ENCODE data around the gene FRMD3. TPM values are rescaled to one million over a fixed set of nuclear protein-coding genes. Genes with fewer than 3 reads are reported as not detected.

The FRMD3 gene
- total RNA-seq, 1 experiment from 2014 or later = 0.55 TPM

DNA sequence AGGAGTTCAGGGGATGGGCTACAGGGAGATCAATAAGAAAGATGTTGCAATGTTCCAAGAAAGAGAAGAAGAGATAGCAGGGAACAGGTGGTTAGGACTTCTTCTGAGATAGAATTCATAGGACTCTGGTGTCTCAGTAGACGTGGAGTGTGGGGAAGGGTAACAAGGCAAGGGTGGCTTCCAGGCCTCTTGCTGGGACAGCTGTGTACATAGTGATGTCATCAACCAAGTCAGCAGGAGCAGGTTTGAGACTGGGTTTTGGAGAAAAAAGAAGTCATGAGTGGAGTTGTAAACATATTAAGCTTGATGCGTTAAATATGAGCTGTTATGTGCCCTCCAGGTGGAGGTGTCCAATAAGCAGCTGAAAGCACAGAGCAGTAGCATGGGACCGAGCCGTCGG, 263.4 kb downstream of the FRMD3 start:
- Histone ChIP-seq H3K23ac (ENCODE audit: insufficient read length, low read depth, low read length) (no peak overlapping the region), H3K23me2 (ENCODE audit: insufficient read length, low read depth, low read length, poor library complexity, severe bottlenecking) (no peaks in the 10 kb centered on the region), H3K14ac (ENCODE audit: insufficient read depth, low read length) (no peak overlapping the region), H3K79me2 (ENCODE audit: insufficient read depth, low read length) (no peaks in the 10 kb centered on the region), H4K5ac (ENCODE audit: insufficient read length, low read depth, low read length) (no peak overlapping the region), H4K8ac (replicated peaks; ENCODE audit: insufficient read length, low read depth, low read length) (no peak overlapping the region), H2BK20ac (ENCODE audit: low read depth, low read length, poor library complexity, severe bottlenecking) (no peak overlapping the region), H3K27me3 (ENCODE audit: insufficient read depth, low read length) (no peaks in the 10 kb centered on the region), H3K79me1 (ENCODE audit: insufficient read depth, low read depth, low read length, poor library complexity, severe bottlenecking) (no peaks in the 10 kb centered on the region), H3T11ph (ENCODE audit: low read length) (no peak overlapping the region), H3K4ac (ENCODE audit: low read depth, low read length) (no peak overlapping the region), H2BK12ac (ENCODE audit: insufficient read length, low read depth, low read length) (no peak overlapping the region), H3K4me2 (ENCODE audit: insufficient read depth, insufficient read length, low read length) (no peak overlapping the region), H2BK5ac (ENCODE audit: insufficient read length, low read length) (no peak overlapping the region), H4K20me1 (ENCODE audit: control insufficient read depth, insufficient read depth, insufficient read length) (no peaks in the 10 kb centered on the region), H2BK120ac (ENCODE audit: low read depth, low read length, poor library complexity, severe bottlenecking) (no peak overlapping the region), H3K27ac (ENCODE audit: insufficient read length, low read depth, low read length) (no peak overlapping the region), H3K9ac (ENCODE audit: extremely low read depth, insufficient read length, low read length) (no peak overlapping the region), H2AFZ (ENCODE audit: low read length) (no peak overlapping the region), H3K18ac (ENCODE audit: insufficient read length, low read depth, low read length) (no peak overlapping the region), H2BK15ac (ENCODE audit: low read depth, low read length) (no peak overlapping the region), H4K91ac (ENCODE audit: insufficient read length, low read depth, low read length) (no peak overlapping the region), H3K4me1 (ENCODE audit: insufficient read depth, low read length) (no peaks in the 10 kb centered on the region), H3K56ac (ENCODE audit: insufficient read length, low read depth, low read length) (no peak overlapping the region), H3K9me3 (ENCODE audit: control insufficient read depth, low read depth, low read length) (no peaks in the 10 kb centered on the region), H2AK5ac (ENCODE audit: insufficient read length, low read length) (no peak overlapping the region)
- no peak for DNase-seq
- WGBS (ENCODE audit: extremely low coverage, insufficient read length, low lambda C conversion rate) = no CpG with 5 or more reads among the region's 5 CpGs
- Mint-ChIP-seq H3K27me3 (ENCODE audit: low read depth) (no peaks in the 10 kb centered on the region), H3K36me3 (ENCODE audit: insufficient read depth in 1 of 3, low read depth in 3 of 3) (peaks cover 0 to 5% (median 0%) of the 10 kb centered on the region in 3 experiments; a peak in 1 of 7 replicates), H3K4me3 (no peak overlapping the region), H3K27ac (no peak overlapping the region), H3K9me3 (peaks cover 0 to 5% of the 10 kb centered on the region in 2 experiments; a peak in 3 of 5 replicates), H3K4me1 (no peaks in the 10 kb centered on the region)
- TF ChIP-seq, protein P1, sequence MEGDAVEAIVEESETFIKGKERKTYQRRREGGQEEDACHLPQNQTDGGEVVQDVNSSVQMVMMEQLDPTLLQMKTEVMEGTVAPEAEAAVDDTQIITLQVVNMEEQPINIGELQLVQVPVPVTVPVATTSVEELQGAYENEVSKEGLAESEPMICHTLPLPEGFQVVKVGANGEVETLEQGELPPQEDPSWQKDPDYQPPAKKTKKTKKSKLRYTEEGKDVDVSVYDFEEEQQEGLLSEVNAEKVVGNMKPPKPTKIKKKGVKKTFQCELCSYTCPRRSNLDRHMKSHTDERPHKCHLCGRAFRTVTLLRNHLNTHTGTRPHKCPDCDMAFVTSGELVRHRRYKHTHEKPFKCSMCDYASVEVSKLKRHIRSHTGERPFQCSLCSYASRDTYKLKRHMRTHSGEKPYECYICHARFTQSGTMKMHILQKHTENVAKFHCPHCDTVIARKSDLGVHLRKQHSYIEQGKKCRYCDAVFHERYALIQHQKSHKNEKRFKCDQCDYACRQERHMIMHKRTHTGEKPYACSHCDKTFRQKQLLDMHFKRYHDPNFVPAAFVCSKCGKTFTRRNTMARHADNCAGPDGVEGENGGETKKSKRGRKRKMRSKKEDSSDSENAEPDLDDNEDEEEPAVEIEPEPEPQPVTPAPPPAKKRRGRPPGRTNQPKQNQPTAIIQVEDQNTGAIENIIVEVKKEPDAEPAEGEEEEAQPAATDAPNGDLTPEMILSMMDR (conservative IDR thresholded peaks at IDR 0.05) = no peak

All from H9 (cell line).